ENCODE measurements around the gene MCM9. TPM values are rescaled to one million over a fixed set of nuclear protein-coding genes. Genes with fewer than 3 reads are reported as not detected.
A peak's percentile ranks its signal among the peaks of the same experiment; 100 is the strongest.

MCM9 gene
- total and polyA plus RNA-seq, 2 of the 13 experiments (the other 11 are each of a cell fraction or from before 2014, with no cell fraction given), result 3.8 to 17.2 TPM

DNA sequence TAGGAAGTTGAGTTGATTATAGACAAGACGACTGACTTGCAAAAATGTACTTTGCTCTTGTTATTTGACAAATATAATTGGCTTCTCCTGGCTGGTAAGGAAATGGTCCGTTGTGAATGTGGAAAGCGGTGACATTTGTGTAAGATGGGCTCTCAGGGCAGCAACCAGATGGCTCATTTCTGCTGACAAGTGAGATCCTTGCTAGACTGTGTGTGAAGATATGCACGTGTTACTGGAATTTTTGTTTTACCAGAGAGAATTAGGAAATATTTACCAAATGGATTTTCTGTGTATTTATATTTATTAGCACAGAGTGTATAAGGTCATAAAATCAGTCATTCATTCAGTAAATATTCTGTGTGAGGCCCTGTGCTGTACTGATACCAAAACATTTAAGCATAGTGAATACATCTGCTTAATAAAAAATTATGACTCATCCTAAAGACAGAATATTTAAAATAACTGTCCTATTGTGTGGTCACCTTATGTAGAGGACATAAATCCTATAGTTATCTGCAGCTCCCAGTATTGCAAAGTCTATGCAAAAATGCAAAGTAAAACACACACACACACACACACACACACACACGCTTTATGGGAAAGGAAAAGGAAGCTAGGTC, 150.9 kb downstream of the MCM9 start (continued):
- TF ChIP-seq REST (IDR thresholded peaks at IDR 0.05; ENCODE audit: borderline replicate concordance in 1 of 2, low read depth in 1 of 2, low read length in 2 of 2) (no peak), WIZ (CRISPR knock-in tag; IDR thresholded peaks at IDR 0.05) (no peak), CREBL2 (CRISPR knock-in tag; IDR thresholded peaks at IDR 0.05; ENCODE audit: borderline replicate concordance) (no peak), CREB3 (CRISPR knock-in tag; IDR thresholded peaks at IDR 0.05) (no peak), ZSCAN25 (CRISPR knock-in tag; IDR thresholded peaks at IDR 0.05) (no peak), SP140L (CRISPR knock-in tag; IDR thresholded peaks at IDR 0.05; ENCODE audit: borderline replicate concordance) (no peak), ZSCAN9 (CRISPR knock-in tag; IDR thresholded peaks at IDR 0.05; ENCODE audit: borderline replicate concordance) (no peak), IRF1 (CRISPR knock-in tag; IDR thresholded peaks at IDR 0.05; ENCODE audit: low read depth) (no peak), ZFP36L2 (CRISPR knock-in tag; IDR thresholded peaks at IDR 0.05) (no peak), MAFF (IDR thresholded peaks at IDR 0.05; ENCODE audit: low read depth, low read length) (peak; percentile 51; the same call in 1 of the 2 replicates), ZNF678 (CRISPR knock-in tag; IDR thresholded peaks at IDR 0.05) (no peak)
- TF ChIP-seq, protein P1, sequence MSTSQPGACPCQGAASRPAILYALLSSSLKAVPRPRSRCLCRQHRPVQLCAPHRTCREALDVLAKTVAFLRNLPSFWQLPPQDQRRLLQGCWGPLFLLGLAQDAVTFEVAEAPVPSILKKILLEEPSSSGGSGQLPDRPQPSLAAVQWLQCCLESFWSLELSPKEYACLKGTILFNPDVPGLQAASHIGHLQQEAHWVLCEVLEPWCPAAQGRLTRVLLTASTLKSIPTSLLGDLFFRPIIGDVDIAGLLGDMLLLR (CRISPR knock-in tag; IDR thresholded peaks at IDR 0.05), result no peak
